Measurements from ENCODE around the gene AMMECR1.

DNA sequence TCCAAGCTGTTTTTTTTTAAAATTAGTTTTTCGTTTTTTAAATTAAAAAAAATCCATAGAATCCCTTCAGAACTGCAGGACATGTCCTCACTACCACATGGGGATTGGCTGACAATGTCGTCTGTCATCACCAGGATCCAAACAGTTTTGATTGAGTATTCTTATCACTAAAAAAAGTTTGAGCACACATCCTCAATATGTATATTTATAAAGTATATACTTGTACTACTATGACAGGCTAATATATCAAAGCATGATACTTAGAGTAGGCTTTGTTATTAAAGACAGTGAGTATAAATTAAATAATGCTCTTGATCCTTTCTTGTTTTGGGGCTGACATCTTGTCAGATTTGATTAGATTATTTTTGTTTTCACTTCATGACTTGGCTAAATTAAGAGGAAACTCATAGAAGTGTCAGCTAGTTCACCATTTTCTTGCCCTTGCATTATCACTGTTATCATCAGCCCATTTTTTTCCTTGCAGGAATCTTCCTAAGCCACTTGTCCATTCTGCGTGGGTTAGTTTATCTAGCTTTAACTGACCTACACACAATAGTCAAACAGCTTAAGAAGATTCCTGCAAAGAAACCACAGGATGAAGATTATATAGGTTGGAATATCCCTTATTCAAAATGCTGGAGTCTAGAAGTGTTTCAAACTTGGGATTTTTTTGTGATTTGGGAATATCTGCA, 92.8 kb downstream of the AMMECR1 start:
- TF ChIP-seq, protein P1, sequence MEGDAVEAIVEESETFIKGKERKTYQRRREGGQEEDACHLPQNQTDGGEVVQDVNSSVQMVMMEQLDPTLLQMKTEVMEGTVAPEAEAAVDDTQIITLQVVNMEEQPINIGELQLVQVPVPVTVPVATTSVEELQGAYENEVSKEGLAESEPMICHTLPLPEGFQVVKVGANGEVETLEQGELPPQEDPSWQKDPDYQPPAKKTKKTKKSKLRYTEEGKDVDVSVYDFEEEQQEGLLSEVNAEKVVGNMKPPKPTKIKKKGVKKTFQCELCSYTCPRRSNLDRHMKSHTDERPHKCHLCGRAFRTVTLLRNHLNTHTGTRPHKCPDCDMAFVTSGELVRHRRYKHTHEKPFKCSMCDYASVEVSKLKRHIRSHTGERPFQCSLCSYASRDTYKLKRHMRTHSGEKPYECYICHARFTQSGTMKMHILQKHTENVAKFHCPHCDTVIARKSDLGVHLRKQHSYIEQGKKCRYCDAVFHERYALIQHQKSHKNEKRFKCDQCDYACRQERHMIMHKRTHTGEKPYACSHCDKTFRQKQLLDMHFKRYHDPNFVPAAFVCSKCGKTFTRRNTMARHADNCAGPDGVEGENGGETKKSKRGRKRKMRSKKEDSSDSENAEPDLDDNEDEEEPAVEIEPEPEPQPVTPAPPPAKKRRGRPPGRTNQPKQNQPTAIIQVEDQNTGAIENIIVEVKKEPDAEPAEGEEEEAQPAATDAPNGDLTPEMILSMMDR (IDR thresholded peaks at IDR 0.05; ENCODE audit: low read length): no peak
- TF ChIP-seq EZH2phosphoT487 (IDR thresholded peaks at IDR 0.05; ENCODE audit: low read length): no peak

All from MM.1S (cell line).